Measurements from ENCODE around the gene BCAM. TPM values are rescaled to one million over a fixed set of nuclear protein-coding genes. Genes with fewer than 3 reads are reported as not detected.

The BCAM gene
- total and polyA plus RNA-seq, 10 donors = 4.9 to 64.8 (median 55.3) TPM

DNA sequence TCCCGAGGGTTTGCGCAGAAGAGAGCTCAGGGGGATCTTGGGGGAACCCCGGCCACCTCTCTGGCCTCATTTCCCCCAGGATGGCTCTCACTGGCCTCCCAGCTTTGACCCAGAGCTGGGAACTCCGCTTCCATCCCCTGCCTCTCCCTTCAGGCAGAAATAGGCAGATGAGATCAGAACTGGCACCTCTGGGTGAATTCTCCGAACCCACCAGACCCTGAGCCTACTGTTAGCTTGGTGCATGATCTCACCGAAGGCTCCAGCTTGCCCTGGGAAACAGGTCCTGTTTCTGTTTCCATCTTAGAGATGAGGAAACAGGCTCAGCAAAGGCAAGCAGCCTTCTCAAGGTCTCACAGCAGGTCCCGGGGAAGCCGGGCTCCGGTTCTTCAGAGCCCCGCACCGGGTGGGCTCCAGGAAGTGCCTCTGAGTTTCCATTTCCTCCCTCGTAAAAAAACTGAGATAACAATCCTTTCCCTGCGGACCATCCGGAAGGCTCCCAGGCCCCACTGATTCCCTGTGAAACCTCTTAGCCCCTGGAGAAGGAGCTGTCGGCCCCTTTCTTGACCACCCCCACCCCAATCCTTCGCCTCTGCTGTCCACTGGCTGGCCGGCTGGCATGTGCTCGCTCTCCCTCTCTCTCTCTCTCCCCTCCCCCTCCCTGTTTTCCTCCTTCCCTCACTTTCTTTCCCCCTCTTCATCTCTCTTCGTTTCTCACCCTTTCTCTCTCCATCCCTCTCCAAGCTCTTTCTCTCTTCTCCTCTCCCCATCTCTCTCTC, 39.3 kb downstream of the BCAM start:
- intact Hi-C loops (cut with DNase I; ENCODE audit: low total_unique reads) = no loop called here
- Histone ChIP-seq H3K27ac (peak overlapping the region; percentile 79 to 98 (median 94)), H3K9me3 (no peaks in the 10 kb centered on the region), H3K27me3 (replicated peaks in 1 of 7) (peaks cover 0 to 40% (median 7%) of the 10 kb centered on the region in 7 donors), H3K4me1 (peaks cover 8 to 94% (median 68%) of the 10 kb centered on the region in 6 donors), H3K36me3 (peaks cover 0 to 4% (median 0%) of the 10 kb centered on the region in 6 donors), H3K4me3 (peak overlapping the region; percentile 56 to 79 (median 66))
- no peak for TF ChIP-seq POLR2AphosphoS5 (IDR thresholded peaks at IDR 0.05)
- TF ChIP-seq, protein P1, sequence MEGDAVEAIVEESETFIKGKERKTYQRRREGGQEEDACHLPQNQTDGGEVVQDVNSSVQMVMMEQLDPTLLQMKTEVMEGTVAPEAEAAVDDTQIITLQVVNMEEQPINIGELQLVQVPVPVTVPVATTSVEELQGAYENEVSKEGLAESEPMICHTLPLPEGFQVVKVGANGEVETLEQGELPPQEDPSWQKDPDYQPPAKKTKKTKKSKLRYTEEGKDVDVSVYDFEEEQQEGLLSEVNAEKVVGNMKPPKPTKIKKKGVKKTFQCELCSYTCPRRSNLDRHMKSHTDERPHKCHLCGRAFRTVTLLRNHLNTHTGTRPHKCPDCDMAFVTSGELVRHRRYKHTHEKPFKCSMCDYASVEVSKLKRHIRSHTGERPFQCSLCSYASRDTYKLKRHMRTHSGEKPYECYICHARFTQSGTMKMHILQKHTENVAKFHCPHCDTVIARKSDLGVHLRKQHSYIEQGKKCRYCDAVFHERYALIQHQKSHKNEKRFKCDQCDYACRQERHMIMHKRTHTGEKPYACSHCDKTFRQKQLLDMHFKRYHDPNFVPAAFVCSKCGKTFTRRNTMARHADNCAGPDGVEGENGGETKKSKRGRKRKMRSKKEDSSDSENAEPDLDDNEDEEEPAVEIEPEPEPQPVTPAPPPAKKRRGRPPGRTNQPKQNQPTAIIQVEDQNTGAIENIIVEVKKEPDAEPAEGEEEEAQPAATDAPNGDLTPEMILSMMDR (IDR thresholded peaks at IDR 0.05 in 8 of 11, conservative IDR thresholded peaks at IDR 0.05 in 3 of 11) = no peak
- TF ChIP-seq POLR2A (IDR thresholded peaks at IDR 0.05) = no peak
- no peak for DNase-seq
- WGBS, 5 donors = 26 to 40% (median 33%) methylated on average over 18 to 19 of the region's 19 CpGs

DNA sequence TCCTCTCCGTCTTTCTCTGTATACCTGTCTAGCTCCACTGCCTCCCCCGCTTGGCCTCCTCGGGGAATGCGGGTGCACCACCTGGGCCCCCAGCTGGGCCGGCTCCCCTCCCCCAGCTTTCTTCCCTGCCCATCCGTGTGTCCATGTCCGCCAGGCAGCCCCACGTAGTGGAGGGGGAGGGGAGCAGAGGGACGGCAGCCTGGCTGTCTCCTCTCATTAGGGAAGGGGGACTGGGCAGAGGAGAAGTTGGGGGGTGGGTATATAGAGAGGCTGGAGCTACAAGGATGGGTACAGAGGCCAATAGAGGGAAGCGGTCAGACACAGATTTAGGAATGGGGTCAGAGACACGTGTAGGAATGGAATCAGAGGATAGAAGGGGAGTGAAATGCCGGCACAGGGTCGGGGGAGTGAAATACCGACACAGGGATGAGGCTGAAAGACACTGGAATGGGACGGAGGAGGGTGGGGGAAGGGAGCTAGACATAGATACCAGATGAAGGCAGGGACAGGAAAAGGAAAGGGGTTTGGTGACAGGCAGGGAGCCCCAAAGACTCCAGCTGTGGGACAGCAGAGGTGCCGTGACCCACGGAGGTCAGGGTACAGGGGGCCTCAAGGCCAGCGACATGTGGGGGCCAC, 40.0 kb downstream of the BCAM start:
- intact Hi-C loops (cut with DNase I; ENCODE audit: low total_unique reads) = no loop called here
- peak in 1 of 3 donors; percentile 17 for TF ChIP-seq POLR2AphosphoS5 (IDR thresholded peaks at IDR 0.05)
- no peak for TF ChIP-seq POLR2A (IDR thresholded peaks at IDR 0.05)
- TF ChIP-seq, protein P1 (IDR thresholded peaks at IDR 0.05 in 8 of 11, conservative IDR thresholded peaks at IDR 0.05 in 3 of 11) = no peak
- no peak for DNase-seq
- peaks cover 8 to 97% (median 68%) of the 10 kb centered on the region in 6 donors for H3K4me1 ChIP-seq
- H3K27me3 ChIP-seq (replicated peaks in 1 of 7) = peaks cover 0 to 40% (median 7%) of the 10 kb centered on the region in 7 donors
- peak overlapping the region; percentile 79 to 98 (median 94) for H3K27ac ChIP-seq
- H3K9me3 ChIP-seq = no peaks in the 10 kb centered on the region
- H3K4me3 ChIP-seq = peak overlapping the region in 6 of 8 donors; percentile 56 to 79 (median 68)
- H3K36me3 ChIP-seq = peaks cover 0 to 11% (median 0%) of the 10 kb centered on the region in 6 donors
- 28 to 43% (median 38%) methylated on average over 18 of the region's 18 CpGs for WGBS, 5 donors

DNA sequence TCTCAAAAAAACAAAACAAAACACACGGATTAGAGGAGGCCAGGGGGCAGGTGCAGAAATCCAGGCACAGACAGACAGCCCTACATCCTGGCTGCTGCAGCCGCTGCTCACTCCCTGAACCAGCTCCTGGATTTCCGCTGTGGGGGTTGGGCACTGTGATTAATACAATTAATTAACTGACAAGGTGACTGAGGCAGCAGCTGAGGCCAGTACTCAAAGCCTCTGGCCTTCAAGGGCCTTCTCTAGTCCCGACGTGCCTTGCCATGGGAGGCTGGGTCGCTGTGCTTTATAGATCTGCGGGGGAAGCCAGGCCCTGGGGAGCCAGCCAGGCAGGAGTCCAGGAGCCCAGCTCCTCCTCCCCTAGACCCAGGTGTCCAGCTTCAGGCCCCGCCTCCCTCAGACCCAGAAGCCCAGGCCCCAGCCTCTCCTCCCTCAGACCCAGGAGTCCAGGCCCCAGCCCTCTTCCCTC, 41.8 kb downstream of the BCAM start:
- TF ChIP-seq POLR2A (IDR thresholded peaks at IDR 0.05) = no peak
- intact Hi-C loops (cut with DNase I; ENCODE audit: low total_unique reads) = no loop called here
- no peak overlapping the region for H3K4me3 ChIP-seq
- 72 to 89% (median 78%) methylated on average over 4 to 8 of the region's 8 CpGs for WGBS, 5 donors
- peak overlapping the region in 5 of 8 donors; percentile 92 to 98 (median 97) for H3K27ac ChIP-seq
- peaks cover 2 to 93% (median 57%) of the 10 kb centered on the region in 6 donors for H3K4me1 ChIP-seq
- no peaks in the 10 kb centered on the region for H3K9me3 ChIP-seq
- peaks cover 0 to 33% (median 7%) of the 10 kb centered on the region in 7 donors for H3K27me3 ChIP-seq (replicated peaks in 1 of 7)
- peaks cover 0 to 15% (median 0%) of the 10 kb centered on the region in 6 donors for H3K36me3 ChIP-seq
- DNase-seq = no peak

DNA sequence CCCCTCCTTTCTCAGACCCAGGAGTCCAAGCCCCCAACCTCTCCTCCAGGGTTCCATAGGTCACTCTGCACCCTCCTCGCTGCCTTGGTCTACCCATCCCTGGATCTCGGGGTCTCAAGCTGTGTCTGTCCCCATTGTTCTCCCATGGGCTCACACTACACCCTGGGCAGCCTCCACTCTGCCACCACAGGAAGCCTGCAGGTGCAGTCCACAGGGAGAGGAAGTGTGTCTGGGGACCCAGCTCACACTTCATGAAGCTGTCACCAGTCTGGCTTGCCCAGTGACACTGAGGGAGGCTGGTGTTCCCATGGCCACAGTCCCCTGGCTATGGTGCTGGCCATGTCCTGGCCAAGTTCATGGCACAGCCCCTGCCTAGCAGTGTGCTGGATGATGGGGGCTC, 42.5 kb downstream of the BCAM start:
- peaks cover 4 to 93% (median 57%) of the 10 kb centered on the region in 6 donors for H3K4me1 ChIP-seq
- 37 to 46% (median 39%) methylated on average over 2 of the region's 2 CpGs for WGBS, 5 donors
- H3K27ac ChIP-seq = peak overlapping the region in 4 of 8 donors; percentile 13 to 98 (median 95)
- H3K27me3 ChIP-seq (replicated peaks in 1 of 7) = peaks cover 0 to 26% (median 5%) of the 10 kb centered on the region in 7 donors
- no peak for DNase-seq
- TF ChIP-seq POLR2A (IDR thresholded peaks at IDR 0.05) (no peak), POLR2AphosphoS5 (IDR thresholded peaks at IDR 0.05) (no peak)
- TF ChIP-seq, protein P1 (IDR thresholded peaks at IDR 0.05 in 8 of 11, conservative IDR thresholded peaks at IDR 0.05 in 3 of 11) = no peak
- H3K4me3 ChIP-seq = no peak overlapping the region
- H3K9me3 ChIP-seq = no peaks in the 10 kb centered on the region
- intact Hi-C loops (cut with DNase I; ENCODE audit: low total_unique reads) = no loop called here
- H3K36me3 ChIP-seq = peaks cover 0 to 15% (median 0%) of the 10 kb centered on the region in 6 donors
